ENCODE results near the gene RABGEF1.
"Not testable (repeated sequence)": the region's sequence is repeated elsewhere in the genome, so short reads cannot be mapped to it uniquely, and the experiment has no call there.

The RABGEF1 gene

GRCh38 chr7:66740302-66740979, at the start of gene RABGEF1:
RABGEF1 (plus strand) TSS chr7:66740733; CDS start chr7:66771900, 31,167 bp downstream.
- no peaks in the 10 kb centered on the region for H3K9me3 ChIP-seq
- TF ChIP-seq CTCF (IDR thresholded peaks at IDR 0.05) = peak; percentile 49
- H3K27me3 ChIP-seq = no peaks in the 10 kb centered on the region
- peak within 1 kb of the TSS; percentile 99 for H3K27ac ChIP-seq
- H3K36me3 ChIP-seq = peaks cover 13% of the 10 kb centered on the region
- peak within 1 kb of the TSS; percentile 79 to 89 for H3K4me3 ChIP-seq (ENCODE audit: low read depth in 1 of 2, low read length in 1 of 2)
- H3K4me1 ChIP-seq (ENCODE audit: control insufficient read depth in 1 of 2, insufficient read depth in 1 of 2, low read depth in 1 of 2, low read length in 1 of 2) = peaks cover 35 to 36% of the 10 kb centered on the region in 2 experiments

DNA sequence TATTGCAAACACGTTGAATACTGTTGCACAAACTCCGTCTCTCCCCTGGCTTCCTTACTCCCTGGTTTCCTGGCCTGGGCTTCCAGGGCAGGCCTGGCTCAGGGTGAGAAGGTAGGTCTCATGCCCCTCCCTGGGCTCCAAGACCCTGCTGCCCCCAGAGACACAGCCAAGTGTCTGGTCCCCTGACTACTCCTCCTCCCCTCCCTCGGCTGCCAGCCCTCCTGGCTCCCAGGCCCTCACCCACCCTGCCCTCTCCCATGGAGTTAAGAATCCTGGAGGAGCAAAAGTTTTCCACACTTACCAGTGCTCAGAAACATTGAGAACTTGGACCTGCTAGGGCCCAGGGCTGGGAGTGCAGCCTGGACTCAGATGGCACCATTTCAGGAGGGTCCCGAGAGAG, 47.2 kb upstream of the RABGEF1 start:
- no peaks in the 10 kb centered on the region for H3K4me1 ChIP-seq (ENCODE audit: control insufficient read depth in 1 of 2, insufficient read depth in 1 of 2, low read depth in 1 of 2, low read length in 1 of 2)
- peaks cover 21% of the 10 kb centered on the region for H3K36me3 ChIP-seq
- H3K27me3 ChIP-seq = no peaks in the 10 kb centered on the region
- no peak overlapping the region for H3K27ac ChIP-seq
- TF ChIP-seq CTCF (IDR thresholded peaks at IDR 0.05) = no peak
- H3K9me3 ChIP-seq = no peaks in the 10 kb centered on the region
- no peak overlapping the region for H3K4me3 ChIP-seq (ENCODE audit: low read depth in 1 of 2, low read length in 1 of 2)

DNA sequence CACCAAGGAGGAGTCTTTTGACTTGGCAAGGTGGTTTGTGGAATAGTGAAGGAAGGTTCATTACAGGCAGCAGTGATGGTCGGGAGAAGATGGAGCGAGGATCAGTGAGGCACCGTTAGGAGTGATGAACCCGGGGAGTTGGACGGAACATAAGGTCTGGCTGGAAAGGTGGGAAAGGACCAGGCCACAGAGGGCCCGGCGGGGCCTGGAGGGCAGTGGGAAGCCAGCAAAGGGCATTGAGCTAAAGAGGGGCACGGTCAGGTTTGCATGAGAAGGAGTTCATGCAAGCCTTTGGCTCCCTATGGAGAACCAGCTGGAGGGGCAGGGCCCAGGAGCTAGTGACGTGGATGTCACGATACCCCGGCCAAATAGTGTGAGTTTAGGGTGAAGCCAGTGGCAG, 46.2 kb upstream of the RABGEF1 start:
- H3K27ac ChIP-seq = no peak overlapping the region
- no peak for TF ChIP-seq CTCF (IDR thresholded peaks at IDR 0.05)
- no peaks in the 10 kb centered on the region for H3K4me1 ChIP-seq (ENCODE audit: control insufficient read depth in 1 of 2, insufficient read depth in 1 of 2, low read depth in 1 of 2, low read length in 1 of 2)
- H3K4me3 ChIP-seq (ENCODE audit: low read depth in 1 of 2, low read length in 1 of 2) = no peak overlapping the region
- peaks cover 21% of the 10 kb centered on the region for H3K36me3 ChIP-seq
- H3K9me3 ChIP-seq = no peaks in the 10 kb centered on the region
- no peaks in the 10 kb centered on the region for H3K27me3 ChIP-seq

GRCh38 chr7:66695417-66695816, 45.1 kb upstream of the RABGEF1 start:
- not testable (repeated sequence) for H3K9me3 ChIP-seq; H3K27ac ChIP-seq; H3K4me3 ChIP-seq (ENCODE audit: low read depth in 1 of 2, low read length in 1 of 2); H3K4me1 ChIP-seq (ENCODE audit: control insufficient read depth in 1 of 2, insufficient read depth in 1 of 2, low read depth in 1 of 2, low read length in 1 of 2); H3K27me3 ChIP-seq
- H3K36me3 ChIP-seq = peaks cover 21% of the 10 kb centered on the region

DNA sequence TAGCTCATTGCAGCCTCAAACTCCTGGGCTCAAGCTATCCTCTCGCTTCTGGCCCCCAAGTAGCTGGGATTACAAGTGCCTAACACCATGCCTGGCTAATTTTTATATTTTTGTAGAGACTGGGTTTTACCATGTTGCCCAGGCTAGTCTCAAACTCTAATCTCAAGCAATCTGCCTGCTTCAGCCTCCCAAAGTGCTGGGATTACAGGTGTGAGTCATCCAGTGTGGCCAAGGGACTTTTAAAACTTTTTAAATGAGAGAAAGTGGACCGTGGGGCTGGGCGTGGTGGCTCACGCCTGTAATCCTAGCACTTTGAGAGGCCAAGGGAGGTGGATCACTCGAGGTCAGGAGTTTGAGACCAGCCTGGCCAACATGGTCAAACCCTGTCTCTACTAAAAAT, 44.4 kb upstream of the RABGEF1 start:
- not testable (repeated sequence) for H3K27ac ChIP-seq; H3K4me3 ChIP-seq (ENCODE audit: low read depth in 1 of 2, low read length in 1 of 2); H3K9me3 ChIP-seq; H3K4me1 ChIP-seq (ENCODE audit: control insufficient read depth in 1 of 2, insufficient read depth in 1 of 2, low read depth in 1 of 2, low read length in 1 of 2); H3K27me3 ChIP-seq
- H3K36me3 ChIP-seq = peaks cover 21% of the 10 kb centered on the region

- Histone ChIP-seq H3K36me3 (peaks cover 21% of the 10 kb centered on the region), H3K27ac (no peak overlapping the region), H3K9me3 (no peaks in the 10 kb centered on the region), H3K27me3 (no peaks in the 10 kb centered on the region), H3K4me3 (ENCODE audit: low read depth in 1 of 2, low read length in 1 of 2) (no peak overlapping the region), H3K4me1 (ENCODE audit: control insufficient read depth in 1 of 2, insufficient read depth in 1 of 2, low read depth in 1 of 2, low read length in 1 of 2) (no peaks in the 10 kb centered on the region)
- TF ChIP-seq CTCF (IDR thresholded peaks at IDR 0.05) = no peak
Observed at GRCh38 chr7:66696774-66697191, 43.8 kb upstream of the RABGEF1 start.

Data from neutrophil (primary cell).